Testis (tissue), 2 donors: ENCODE results near the gene ANKRD27.

Experiments used
- CTCF ChIP-seq, 3 experiments: fragments of 450-650 bp in 2 of 3; fragments of 200-600 bp in 1 of 3; sonication (generic) in 1 of 3; IDR thresholded peaks; one replicate each; pipeline ENCODE4 v1.5.1; 2016 to 2019; ENCODE audit warnings: antibody characterized with exemption in 3 of 3, mild to moderate bottlenecking in 2 of 3, moderate library complexity in 1 of 3
- POLR2A ChIP-seq: fragments of 450-650 bp; IDR thresholded peaks from one replicate; pipeline ENCODE4 v1.6.1; 2017; ENCODE audit warnings: antibody characterized with exemption, mild to moderate bottlenecking, moderate library complexity

- TF ChIP-seq POLR2A (no peak), CTCF (IDR thresholded peaks at IDR 0.05) (no peak)
Measured at GRCh38 chr19:32661318-32661717, 13.7 kb downstream of the ANKRD27 start.
